ENCODE results near the gene SOHLH1.

The SOHLH1 gene

DNA sequence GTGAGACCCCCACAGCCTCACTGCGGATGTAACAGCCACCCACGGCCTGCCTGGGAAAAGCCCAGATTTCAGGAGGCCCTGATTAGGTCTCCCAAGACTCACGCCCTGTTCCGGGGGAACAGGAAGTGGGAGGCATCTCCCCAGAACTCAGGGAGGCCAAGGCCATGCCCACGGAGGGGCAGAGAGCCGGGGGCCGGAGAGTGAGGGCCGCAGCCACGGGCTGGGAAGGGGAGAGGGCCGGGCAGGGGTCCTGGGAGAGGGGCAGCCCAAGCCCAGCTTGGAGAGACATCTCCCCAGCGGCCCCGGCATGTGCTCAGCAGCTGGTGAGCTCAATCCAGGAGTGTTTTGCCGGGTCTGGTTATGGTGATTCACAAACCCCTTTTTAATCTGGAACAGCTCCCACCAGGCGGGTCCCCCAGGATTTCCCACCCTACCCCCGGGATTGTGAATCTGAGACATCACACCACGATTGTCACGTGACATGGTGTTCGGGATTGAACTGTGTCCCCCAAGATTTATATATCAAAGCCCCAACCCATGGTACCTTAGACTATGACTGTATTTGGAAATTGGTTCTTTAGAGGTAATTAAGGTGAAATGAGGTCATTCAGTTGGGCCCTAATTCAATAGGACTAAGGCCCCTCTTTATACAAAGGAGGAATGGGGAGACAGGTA lies 29.3 kb upstream of the SOHLH1 start:
- no peak for DNase-seq (ENCODE audit: low read depth)

DNA sequence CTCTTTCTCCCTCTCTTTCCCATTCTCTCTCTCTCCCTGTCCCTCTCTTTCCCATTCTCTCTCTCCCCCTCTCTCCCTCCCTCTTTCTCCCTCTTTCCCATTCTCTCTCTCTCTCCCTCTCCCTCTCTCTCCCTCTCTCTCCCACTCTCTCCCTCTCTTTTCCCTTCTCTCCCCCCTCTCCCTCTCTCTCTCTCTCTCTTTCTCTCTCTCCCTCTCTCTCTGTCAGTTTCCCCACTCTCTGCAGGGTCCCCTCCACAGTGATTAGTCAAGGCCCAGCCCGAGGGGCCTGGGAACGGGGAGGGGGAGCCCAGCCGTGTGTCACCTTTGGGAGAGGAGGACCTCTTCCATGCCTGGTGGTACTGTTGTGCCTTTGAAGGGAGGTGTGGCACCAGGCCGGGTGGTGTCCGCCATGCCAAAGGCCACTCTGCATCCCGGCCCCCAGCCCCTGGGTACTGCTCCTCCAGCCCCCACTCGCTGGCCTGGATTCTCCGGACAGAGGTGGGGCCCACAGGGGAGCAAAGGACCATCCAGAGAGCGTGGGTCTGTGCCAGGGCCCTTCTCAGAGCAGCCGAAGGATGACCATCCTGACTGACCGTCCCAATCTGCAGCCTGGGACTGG lies 28.1 kb upstream of the SOHLH1 start:
- no peak for DNase-seq (ENCODE audit: low read depth)

DNA sequence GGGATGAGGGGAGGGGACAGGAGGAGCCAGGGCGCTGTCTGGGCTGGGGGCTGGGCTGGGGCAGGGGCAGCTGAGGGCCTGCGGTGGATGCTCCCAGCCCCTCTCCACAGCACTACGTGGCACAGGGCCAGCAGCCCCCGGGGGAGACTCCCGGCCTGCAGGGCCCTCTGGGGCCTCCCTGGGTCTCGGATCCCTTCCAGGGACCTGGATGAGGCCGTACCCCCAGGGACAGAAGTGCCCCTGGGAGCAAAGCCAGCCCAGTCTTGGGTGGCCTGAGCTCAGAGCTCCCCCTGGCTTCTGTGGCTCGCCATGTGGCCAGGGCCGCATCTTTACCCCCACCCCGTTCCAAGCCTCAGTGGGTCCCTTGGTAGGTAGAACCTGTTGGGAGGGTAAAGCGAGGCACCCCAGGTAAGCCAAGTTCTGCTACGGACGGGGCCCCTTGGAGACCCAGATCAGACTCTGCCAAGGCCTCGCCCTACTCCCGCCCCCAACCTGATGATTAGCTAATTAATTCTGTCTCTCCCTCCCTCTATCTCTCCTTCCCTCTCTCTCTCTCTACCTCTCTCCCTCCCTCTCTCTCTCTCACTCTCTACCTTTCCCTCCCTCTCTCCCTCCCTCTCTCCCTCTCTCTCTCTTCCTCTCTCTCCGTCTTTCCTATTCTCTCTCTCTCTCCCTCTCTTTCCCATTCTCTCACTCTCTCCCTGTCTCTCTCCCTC lies 27.0 kb upstream of the SOHLH1 start:
- no peak for DNase-seq (ENCODE audit: low read depth)

DNA sequence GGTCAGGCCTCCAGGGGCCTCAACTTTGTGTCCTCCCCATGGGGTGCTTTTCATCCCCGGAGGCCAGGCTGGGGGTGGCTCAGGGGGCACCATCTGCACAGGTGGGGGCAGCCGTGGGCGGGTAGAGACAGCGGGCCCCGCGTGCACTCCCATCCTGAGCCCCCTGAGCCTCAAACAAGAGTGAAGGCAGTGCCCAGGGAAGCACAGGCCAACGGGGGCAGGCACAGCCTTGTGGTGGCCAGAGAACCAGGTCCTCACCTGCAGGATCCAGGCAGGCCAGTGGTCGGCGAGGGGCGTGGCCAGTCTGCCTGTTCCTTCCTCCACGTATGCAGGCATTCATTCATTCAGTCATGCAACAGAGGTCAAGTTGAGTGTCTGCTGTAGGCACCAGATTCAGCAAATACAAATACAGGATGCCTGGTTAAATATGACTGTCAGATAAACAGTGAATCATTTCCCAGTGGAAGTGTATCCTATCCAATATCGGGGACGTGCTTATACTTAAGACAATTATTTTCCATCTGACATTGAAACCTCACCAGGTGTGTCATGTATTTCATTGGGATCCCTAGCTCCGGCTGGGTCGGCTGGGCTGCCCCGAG lies 25.0 kb upstream of the SOHLH1 start:
- DNase-seq (ENCODE audit: low read depth): no peak

DNA sequence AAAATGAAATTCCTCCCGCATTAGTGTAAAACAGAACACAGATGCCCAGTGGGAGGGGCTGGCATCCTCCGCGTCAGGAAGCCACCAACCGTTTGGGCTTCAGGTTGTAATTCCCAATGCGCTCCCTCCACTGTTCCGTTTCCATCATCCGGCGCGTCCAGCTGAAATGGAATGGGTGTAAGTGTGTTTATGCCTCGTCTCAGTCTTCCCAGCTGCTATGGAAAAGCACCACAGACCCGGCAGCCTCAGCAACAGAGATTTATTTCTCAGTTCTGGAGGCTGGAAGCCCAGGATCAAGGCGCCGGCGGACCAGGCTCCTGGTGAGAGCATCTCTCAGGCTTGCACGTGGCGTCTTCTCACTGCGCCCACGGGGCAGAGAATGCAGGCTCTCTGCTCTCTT lies 23.1 kb upstream of the SOHLH1 start:
- no peak for DNase-seq (ENCODE audit: low read depth)

DNA sequence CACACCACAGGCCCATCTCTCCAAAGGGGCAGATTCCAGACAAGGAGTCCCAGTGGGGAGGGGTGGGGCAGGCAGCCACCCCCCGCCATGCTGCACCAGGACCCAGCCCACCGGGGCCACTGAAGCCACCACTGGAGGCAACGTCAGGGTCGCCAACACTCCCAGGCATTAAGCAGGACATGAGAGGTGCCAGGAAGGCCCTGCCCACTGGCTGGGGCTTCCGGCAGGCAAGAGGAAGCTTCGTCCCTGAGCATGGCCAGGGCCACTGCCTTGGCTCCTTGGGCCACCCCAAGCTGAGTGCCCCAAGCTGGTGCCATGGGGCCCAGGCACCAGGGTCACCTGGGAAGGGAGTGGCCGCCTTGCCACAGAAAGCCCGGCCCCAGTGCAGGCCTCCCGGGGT lies 20.2 kb upstream of the SOHLH1 start:
- DNase-seq (ENCODE audit: low read depth): no peak

DNA sequence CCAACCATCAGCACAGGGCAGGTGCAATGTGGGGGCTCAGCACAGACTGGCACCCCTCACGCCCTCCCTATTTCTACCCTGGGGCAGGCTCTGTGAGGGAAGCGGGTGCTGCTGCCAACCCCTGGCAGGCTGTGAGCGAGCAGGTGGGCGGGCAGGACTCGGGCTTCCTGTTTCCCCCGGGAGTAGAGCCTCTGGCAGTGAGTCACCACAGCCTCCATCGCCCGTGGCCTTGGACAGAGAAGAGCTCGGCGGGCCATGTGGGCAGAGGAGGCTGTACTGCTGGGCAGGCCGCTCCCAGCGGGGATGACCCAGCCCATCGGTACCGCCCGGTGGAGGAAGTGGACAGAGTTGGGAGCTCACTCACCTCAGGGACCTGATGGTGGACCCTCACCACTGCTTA lies 19.3 kb upstream of the SOHLH1 start:
- no peak for DNase-seq (ENCODE audit: low read depth)

DNA sequence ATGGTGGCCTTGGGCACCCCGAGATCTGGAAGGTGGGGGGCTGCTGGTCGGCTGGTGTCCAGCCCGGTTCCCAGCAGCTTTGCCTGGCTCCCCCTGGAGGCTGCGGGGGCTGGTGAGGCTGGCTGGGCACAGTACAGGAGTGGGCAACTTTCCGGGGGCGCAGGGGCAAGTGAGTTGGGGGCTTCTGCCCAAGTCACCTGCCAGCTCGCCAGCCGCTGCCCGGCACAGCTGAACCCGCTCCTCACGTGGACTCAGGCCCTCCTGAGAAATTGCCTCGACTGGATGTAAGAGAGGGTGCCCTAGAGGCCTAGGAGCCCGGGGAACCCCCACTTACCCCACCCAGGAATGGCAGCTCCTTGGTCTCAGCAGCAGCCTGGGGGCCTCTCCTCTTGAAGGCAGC lies 18.1 kb upstream of the SOHLH1 start:
- no peak for DNase-seq (ENCODE audit: low read depth)

DNA sequence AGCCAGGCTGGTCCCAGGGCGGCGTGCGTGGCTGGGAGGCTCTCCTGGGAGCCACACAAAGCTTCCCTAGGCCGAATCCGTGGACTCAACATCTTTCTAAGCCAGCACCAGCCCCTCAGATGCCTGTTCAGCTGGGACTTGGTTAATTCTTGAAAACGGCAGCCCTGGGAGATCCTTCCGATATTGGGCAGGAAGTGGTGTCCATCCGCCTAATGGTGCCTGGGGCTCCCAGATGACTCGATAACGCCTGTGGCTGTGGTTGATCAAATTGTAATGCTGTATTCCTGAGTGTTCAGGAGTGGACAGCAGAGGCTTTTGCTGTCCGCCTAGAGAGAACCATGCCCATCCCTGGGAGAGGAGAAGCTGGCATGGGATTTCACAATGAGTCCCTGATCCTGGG lies 16.8 kb upstream of the SOHLH1 start:
- DNase-seq (ENCODE audit: low read depth): no peak

DNA sequence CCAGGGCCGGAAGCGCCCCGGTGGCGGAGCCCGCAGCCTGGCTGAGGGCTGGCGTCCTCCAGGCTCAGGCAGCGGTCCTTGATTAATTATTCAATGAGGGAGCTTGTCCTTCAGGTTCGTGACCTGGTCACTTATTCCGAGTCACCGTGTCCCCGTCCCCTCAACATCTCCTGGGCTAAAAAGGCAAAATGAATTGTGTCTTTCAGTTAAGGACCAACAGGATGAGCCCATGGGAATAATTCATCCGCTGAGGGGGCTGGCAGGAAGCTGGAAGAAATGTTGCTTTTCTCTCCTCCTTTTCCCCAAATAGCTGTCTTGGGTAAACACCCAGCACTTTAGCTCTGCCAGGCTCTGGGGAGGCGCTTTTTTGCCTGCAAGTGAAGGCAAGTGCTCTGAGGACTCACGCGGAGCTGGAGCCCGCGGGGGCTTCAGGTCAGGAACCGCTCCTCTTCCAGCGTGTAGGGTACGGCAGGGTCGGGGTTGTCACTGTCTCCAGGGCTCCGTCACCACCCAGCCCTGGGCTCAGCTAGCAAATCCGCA lies 15.8 kb upstream of the SOHLH1 start:
- no peak for DNase-seq (ENCODE audit: low read depth)

DNA sequence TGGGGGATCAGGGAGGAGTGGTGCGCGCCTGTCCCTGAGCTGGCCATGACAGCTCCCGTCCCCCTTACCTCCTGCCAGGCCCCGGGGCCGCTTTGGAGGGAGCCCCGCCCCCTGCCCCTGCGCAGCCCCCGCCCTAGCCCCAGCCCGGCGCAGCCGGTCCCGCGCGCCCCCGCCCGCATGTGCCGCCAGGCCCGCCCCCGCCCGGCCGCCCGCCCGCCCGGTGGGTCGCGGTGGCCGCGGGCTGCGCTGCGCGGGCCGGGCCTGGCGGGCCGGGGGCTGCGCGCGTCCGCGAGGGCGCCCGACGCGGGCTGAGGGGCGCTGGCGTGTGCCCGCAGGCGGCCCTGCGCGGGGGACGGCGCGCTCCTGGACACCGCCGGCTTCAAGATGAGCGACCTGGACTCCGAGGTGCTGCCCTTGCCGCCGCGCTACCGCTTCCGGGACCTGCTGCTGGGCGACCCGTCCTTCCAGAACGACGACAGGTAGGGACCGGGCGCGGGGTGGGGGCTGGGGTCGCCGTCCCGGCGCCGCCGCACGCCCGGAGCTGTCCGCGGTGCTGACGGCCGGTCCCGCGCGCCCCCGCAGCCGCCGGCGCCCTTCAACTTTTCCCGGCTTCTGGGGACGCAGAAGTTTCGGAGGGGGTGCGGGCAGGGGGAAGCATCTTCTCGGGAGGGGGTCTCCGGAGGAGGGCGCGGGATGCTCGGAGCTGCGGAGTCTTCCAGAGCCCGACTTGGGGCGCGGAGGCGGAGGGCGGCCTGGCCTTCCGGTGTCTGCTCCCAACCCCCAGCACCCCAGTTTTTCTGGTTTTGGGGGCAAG lies 15.2 kb upstream of the SOHLH1 start:
- no peak for DNase-seq (ENCODE audit: low read depth)

DNA sequence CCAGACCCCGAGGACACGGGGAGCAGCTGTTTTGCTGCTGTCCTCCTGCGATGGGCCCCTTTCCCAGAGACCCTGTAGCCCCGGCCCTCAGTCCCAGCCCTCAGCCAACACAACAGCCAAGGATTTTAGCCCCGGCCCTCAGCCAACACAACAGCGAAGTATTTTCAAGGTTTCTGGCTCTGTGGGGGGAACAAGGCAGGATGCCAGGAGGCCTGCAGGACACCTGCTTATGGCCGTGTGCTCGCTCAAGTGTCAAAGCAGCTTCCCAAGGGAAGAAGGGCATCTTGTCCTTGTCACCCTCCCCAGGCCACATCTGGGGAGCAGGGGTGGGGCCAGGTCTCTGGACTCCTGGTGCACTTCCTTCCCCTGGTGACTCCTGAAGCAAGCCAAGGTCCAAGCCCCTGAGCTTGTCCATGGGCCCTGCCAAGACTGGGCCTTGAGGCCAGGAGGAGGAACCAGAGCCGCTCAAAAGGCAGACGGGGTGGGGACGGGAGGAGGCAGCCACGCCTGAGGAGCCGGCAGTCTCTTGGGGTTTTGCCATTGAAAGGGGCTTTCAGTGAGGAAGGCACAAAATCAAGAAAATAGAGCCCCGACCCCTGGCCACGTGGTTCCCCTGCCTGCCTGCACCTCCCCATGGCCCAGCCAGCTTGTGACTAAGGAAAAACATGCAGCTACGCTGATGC lies 13.5 kb upstream of the SOHLH1 start:
- DNase-seq (ENCODE audit: low read depth): no peak

DNA sequence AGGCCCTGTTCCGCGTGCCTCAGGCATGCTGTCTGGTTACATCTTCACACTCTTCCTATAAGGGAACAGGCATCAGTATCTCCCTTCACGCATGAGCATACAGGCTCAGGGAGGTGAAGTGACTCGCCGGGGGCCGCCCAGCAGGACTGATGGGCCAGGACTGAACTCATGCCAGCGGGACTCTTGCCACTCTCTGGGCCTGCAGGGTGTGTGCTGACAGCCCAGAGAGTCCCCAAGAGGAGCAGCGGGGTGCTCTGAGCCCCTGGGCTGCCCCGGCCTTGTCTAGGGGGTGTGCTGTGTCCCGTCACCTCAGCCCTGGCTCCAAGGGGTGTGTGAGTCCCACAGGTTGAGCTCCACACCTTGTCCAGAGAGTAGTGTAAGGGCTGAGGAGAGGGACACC lies 12.6 kb upstream of the SOHLH1 start:
- no peak for DNase-seq (ENCODE audit: low read depth)

DNA sequence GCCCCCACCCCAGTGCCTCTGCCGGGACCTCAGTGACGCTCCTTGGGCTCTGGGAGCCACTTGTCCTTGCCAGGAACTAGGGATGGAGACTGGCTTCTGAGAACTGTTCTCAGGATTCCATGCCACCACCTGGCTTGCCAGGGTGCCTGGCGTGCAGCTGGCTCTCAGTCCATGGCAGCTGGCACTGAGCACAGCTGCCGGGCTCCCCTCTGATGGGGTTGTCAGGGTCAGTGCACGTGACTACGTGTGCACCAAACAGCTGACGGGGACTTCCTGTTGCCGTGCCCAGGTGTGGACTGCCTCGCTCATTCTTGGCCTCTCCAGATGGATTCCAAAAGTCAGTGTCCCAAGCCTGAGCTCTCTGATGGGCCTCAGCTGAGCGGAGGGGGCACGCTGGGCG lies 12.1 kb upstream of the SOHLH1 start:
- no peak for DNase-seq (ENCODE audit: low read depth)

DNA sequence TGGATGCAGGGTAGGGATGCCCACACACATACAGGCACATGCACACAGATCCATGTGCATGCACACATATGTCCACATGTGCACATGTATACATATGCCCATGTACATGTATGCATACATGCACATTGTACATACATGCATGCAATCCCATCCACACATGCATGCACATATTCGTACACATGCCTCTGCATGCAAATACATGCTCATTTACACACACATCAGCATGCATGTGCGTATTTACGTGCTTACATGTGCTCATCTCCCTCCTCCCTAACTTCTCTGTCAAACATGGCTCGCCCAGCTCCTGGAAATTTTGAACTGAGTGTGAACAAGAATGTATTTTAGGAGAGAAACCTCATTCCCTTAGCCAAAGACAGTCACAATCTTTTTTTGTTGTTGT lies 8.9 kb upstream of the SOHLH1 start:
- no peak for DNase-seq (ENCODE audit: low read depth)

DNA sequence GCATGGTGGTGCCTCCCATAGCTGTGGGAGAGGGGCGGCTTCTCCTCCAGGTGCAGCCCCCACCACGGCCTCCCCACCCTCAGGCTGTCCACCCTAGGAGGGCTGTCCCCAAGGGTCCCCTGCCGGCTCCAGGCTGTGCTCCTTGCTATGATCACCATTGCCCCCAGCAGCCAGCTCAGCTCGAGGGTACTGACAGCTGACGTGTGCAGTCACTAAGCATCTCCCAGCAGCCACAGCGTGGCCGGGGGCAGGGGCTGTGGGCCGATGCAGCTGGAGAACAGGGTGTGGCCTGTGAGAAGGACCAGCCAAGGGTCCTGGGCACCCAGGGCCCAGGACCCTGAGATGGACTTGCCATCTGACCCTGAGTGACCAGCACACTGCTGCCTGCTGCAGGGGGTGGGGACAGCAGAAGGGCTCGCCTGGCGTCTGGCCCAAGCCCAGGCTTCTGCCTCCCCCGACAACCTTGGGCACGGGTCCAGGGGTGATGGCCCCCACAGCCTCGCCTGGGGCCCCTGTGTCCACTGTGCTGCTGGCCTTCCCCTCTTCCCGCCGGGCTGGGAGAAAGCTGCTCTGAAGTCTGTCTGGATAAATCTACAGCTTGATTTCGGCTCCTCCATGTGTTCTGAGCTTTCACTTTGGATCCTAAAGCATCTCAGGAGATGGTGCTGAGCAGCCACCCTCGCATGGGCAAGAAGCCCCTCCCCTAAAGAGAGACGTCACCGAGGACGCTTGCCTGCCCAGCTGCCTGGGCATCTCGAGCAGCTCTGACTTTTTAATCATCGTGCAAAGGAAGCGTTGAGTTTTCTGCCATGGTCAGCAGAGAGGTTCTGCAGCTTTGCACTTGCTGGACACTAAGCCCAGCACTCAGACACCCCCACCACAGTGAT lies 8.2 kb upstream of the SOHLH1 start:
- DNase-seq (ENCODE audit: low read depth): no peak

DNA sequence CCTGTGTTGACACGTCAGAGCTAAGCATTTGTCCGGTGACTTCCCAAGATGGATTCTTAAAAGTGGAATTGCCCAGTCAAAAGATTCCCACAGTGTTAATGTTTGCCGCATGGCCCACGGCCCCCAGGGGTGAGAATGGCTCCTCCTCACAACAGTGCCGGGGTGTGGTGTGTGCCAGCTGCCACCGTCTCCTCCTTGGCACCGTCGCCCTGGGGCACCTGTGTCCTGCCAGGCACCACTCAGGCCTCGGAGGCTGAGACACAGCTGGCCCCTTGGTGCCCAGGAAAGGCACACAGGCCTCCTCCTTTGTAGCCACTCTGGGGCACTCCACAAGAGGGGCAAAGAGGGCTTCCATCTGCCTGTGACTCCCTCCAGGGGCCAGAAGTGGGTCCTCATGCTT lies 7.0 kb upstream of the SOHLH1 start:
- DNase-seq (ENCODE audit: low read depth): no peak

DNA sequence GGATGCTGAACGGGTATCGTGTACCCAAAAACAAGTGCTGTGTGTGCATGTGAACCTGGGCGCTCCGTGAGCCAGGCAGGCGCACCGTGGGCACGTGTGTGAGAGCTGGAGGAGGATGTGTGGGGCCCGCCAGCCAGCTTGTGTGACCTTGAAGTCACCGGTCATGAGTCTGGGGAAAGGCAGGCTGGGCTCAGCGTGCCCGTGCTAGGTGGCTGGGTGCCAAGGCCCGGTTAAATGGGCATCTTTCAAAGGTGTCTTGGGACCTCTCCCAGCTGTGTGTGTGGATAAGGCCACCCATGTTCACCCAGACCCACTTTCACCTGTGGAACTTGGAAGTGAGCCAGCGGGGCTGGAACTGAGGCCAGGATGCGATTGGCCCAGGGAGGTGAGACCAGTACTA lies 6.1 kb upstream of the SOHLH1 start:
- DNase-seq (ENCODE audit: low read depth): no peak

DNA sequence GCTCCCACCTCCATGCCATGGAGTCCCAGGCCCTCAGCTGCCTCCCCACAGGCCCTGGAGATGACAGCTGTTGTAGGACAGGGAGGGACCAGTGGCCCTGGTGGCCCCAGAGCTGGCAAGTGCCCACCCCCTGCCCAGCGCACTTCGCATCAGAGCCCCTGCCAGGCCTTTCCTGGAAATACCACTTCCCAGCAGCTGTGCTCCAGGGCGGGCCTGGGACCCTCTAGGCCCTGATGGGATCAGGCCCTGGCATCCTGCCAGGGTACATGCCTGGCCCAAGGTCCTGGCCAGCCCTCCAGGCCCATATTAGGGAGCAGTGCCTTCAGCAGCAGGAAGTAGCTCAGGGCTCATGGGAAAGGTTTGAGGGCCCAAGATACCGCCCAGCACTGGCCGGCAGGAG lies 5.2 kb upstream of the SOHLH1 start:
- no peak for DNase-seq (ENCODE audit: low read depth)

DNA sequence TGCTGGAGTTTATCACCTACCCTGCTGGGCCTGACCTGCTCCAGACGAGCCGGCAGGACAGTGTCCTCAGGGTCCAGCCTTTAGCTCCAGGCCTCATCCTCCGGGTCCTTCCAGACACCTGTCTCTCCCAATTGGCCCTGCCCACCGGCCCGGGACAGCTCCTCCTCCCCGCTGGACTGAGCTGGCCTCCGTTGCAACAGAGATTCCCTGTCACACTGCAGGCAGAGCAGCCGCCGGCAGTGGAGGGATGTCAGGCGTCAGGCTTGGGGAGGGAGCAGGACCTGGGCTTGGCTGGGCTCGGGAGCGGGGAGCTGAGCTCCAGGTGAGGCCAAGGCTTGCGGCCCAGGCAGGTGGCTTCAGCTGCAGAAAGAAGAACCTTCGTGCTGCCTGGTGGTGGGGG lies 4.4 kb upstream of the SOHLH1 start:
- no peak for DNase-seq (ENCODE audit: low read depth)

All from activated T-cell treated with anti-CD3 and anti-CD28 coated beads for 24 hours (primary cell).